Brain microvascular endothelial cell (primary cell): ENCODE results near the gene WBP4.

Experiments used
- DNase-seq: peaks from one replicate; pipeline ENCODE4 v3.0.0-alpha.2; 2020
- H3K27ac ChIP-seq: fragments of 250-450 bp; sonication (Bioruptor Pico); 2 replicates; pipeline ENCODE4 v1.5.1; 2020; ENCODE audit warnings: mild to moderate bottlenecking, moderate library complexity
- H3K27me3 ChIP-seq: fragments of 250-450 bp; sonication (Bioruptor Pico); replicated peaks from 2 replicates; pipeline ENCODE4 v1.5.1; 2020; ENCODE audit warnings: mild to moderate bottlenecking
- H3K36me3 ChIP-seq: fragments of 250-450 bp; sonication (Bioruptor Pico); replicated peaks from 2 replicates; pipeline ENCODE4 v1.5.1; 2020; ENCODE audit warnings: mild to moderate bottlenecking
- H3K4me3 ChIP-seq: 2 replicates; pipeline ENCODE4 v1.5.1; 2011; ENCODE audit warnings: low read depth, mild to moderate bottlenecking, control low read depth, low read length, moderate library complexity
- CTCF ChIP-seq: IDR thresholded peaks from 2 replicates; pipeline ENCODE4 v1.5.1; 2011; ENCODE audit warnings: low read depth, mild to moderate bottlenecking, moderate library complexity, low read length, control low read depth, inconsistent platforms; ENCODE audit errors: missing control alignments
- in situ Hi-C: cut with HindIII; loops from 2 replicates; pipeline ENCODE4 v1.10.0; 2017; ENCODE audit warnings: low sequenced_read_pairs, low pct_ligation_motif_present

The WBP4 gene

GRCh38 chr13:41061075-41061913 is at the start of gene WBP4:
WBP4 (plus strand) TSS chr13:41061509; CDS start chr13:41061674, 165 bp downstream.
- peak; percentile 93 for DNase-seq
- Histone ChIP-seq H3K27ac (peak within 1 kb of the TSS; percentile 91), H3K27me3 (no peaks in the 10 kb centered on the region), H3K4me3 (peak within 1 kb of the TSS; percentile 88), H3K36me3 (peaks cover 5% of the 10 kb centered on the region)
- in situ Hi-C loops: no loop called here
- TF ChIP-seq CTCF: peak; percentile 28

- Histone ChIP-seq H3K27ac (no peak overlapping the region), H3K36me3 (no peaks in the 10 kb centered on the region), H3K27me3 (no peaks in the 10 kb centered on the region), H3K4me3 (no peak overlapping the region)
- DNase-seq: no peak
- in situ Hi-C loops: no loop called here
- no peak for TF ChIP-seq CTCF
Observed at GRCh38 chr13:41012536-41012935, 48.8 kb upstream of the WBP4 start.

- H3K27me3 ChIP-seq: no peaks in the 10 kb centered on the region
- no peak for DNase-seq
- no peak overlapping the region for H3K27ac ChIP-seq
- no peak overlapping the region for H3K4me3 ChIP-seq
- no peaks in the 10 kb centered on the region for H3K36me3 ChIP-seq
- no peak for TF ChIP-seq CTCF
- in situ Hi-C loops: no loop called here
Observed at GRCh38 chr13:41013835-41014234, 47.5 kb upstream of the WBP4 start.

GRCh38 chr13:41015920-41016319 is 45.4 kb upstream of the WBP4 start:
- no peak for TF ChIP-seq CTCF
- DNase-seq: no peak
- Histone ChIP-seq H3K27ac (no peak overlapping the region), H3K36me3 (no peaks in the 10 kb centered on the region), H3K4me3 (no peak overlapping the region), H3K27me3 (no peaks in the 10 kb centered on the region)
- in situ Hi-C loops: no loop called here

GRCh38 chr13:41017159-41017558 is 44.1 kb upstream of the WBP4 start:
- no peaks in the 10 kb centered on the region for H3K27me3 ChIP-seq
- in situ Hi-C loops: no loop called here
- H3K4me3 ChIP-seq: no peak overlapping the region
- no peak for TF ChIP-seq CTCF
- no peaks in the 10 kb centered on the region for H3K36me3 ChIP-seq
- no peak for DNase-seq
- no peak overlapping the region for H3K27ac ChIP-seq
